ENCODE data around the gene ABTB2. TPM values are rescaled to one million over a fixed set of nuclear protein-coding genes. Genes with fewer than 3 reads are reported as not detected.
A peak's percentile ranks its signal among the peaks of the same experiment; 100 is the strongest.

Gene ABTB2
- total RNA-seq, 1 experiment from 2014 or later: 5.5 TPM

- H3K4ac ChIP-seq (ENCODE audit: low read depth, low read length): no peak overlapping the region
- no peaks in the 10 kb centered on the region for H3K9me3 ChIP-seq (ENCODE audit: control insufficient read depth, low read depth, low read length)
- no peaks in the 10 kb centered on the region for H3K23me2 ChIP-seq (ENCODE audit: insufficient read length, low read depth, low read length, poor library complexity, severe bottlenecking)
- H3K14ac ChIP-seq (ENCODE audit: insufficient read depth, low read length): no peak overlapping the region
- H3K23ac ChIP-seq (ENCODE audit: insufficient read length, low read depth, low read length): no peak overlapping the region
- H3K4me1 ChIP-seq (ENCODE audit: insufficient read depth, low read length): peaks cover 3% of the 10 kb centered on the region
- no peaks in the 10 kb centered on the region for H3K79me2 ChIP-seq (ENCODE audit: insufficient read depth, low read length)
- no peaks in the 10 kb centered on the region for H3K27me3 Mint-ChIP-seq (ENCODE audit: low read depth)
- no peaks in the 10 kb centered on the region for H4K20me1 ChIP-seq (ENCODE audit: control insufficient read depth, insufficient read depth, insufficient read length)
- no peak overlapping the region for H2BK120ac ChIP-seq (ENCODE audit: low read depth, low read length, poor library complexity, severe bottlenecking)
- H2BK5ac ChIP-seq (ENCODE audit: insufficient read length, low read length): no peak overlapping the region
- H4K8ac ChIP-seq (replicated peaks; ENCODE audit: insufficient read length, low read depth, low read length): no peak overlapping the region
- no peaks in the 10 kb centered on the region for H3K27me3 ChIP-seq (ENCODE audit: insufficient read depth, low read length)
- peak overlapping the region in 1 of 3 experiments; percentile 82; a peak in 1 of 7 replicates for H3K27ac Mint-ChIP-seq
- H3K9ac ChIP-seq (ENCODE audit: extremely low read depth, insufficient read length, low read length): no peak overlapping the region
- H4K5ac ChIP-seq (ENCODE audit: insufficient read length, low read depth, low read length): no peak overlapping the region
- DNase-seq: peak; percentile 37
- no peak overlapping the region for H3K27ac ChIP-seq (ENCODE audit: insufficient read length, low read depth, low read length)
- peaks cover 24 to 27% of the 10 kb centered on the region in 2 experiments for H3K4me1 Mint-ChIP-seq
- H3K9me3 Mint-ChIP-seq: no peaks in the 10 kb centered on the region
- no peak overlapping the region for H3T11ph ChIP-seq (ENCODE audit: low read length)
- H3K4me3 Mint-ChIP-seq: no peak overlapping the region
- no peak overlapping the region for H2AK5ac ChIP-seq (ENCODE audit: insufficient read length, low read length)
- TF ChIP-seq CTCF (conservative IDR thresholded peaks at IDR 0.05): no peak
- no peaks in the 10 kb centered on the region for H3K36me3 Mint-ChIP-seq (ENCODE audit: insufficient read depth in 1 of 3, low read depth in 3 of 3)
- H3K56ac ChIP-seq (ENCODE audit: insufficient read length, low read depth, low read length): no peak overlapping the region
- no peak overlapping the region for H2AFZ ChIP-seq (ENCODE audit: low read length)
- no peak overlapping the region for H2BK20ac ChIP-seq (ENCODE audit: low read depth, low read length, poor library complexity, severe bottlenecking)
- no peak overlapping the region for H3K18ac ChIP-seq (ENCODE audit: insufficient read length, low read depth, low read length)
- H3K79me1 ChIP-seq (ENCODE audit: insufficient read depth, low read depth, low read length, poor library complexity, severe bottlenecking): no peaks in the 10 kb centered on the region
- no CpG with 5 or more reads among the region's 6 CpGs for WGBS (ENCODE audit: extremely low coverage, insufficient read length, low lambda C conversion rate)
- H3K4me2 ChIP-seq (ENCODE audit: insufficient read depth, insufficient read length, low read length): no peak overlapping the region
- H2BK15ac ChIP-seq (ENCODE audit: low read depth, low read length): no peak overlapping the region
- H4K91ac ChIP-seq (ENCODE audit: insufficient read length, low read depth, low read length): no peak overlapping the region
- H2BK12ac ChIP-seq (ENCODE audit: insufficient read length, low read depth, low read length): no peak overlapping the region
These were observed 44.7 kb downstream of the ABTB2 start for GRCh38 chr11:34313099-34313517.
